ENCODE data around the gene DMD. TPM values are rescaled to one million over a fixed set of nuclear protein-coding genes. Genes with fewer than 3 reads are reported as not detected.
A peak's percentile ranks its signal among the peaks of the same experiment; 100 is the strongest.

DMD gene
- total RNA-seq, 1 donor from 2014 or later = 194 TPM

GRCh38 chrX:31298916-31299315 is 1912.4 kb downstream of the DMD start:
- DNase-seq (ENCODE audit: low spot score) = no peak

GRCh38 chrX:31297881-31298280 is 1913.5 kb downstream of the DMD start:
- peak; percentile 40 for DNase-seq (ENCODE audit: low spot score)

GRCh38 chrX:31294475-31294874 is 1916.9 kb downstream of the DMD start:
- no peak for DNase-seq (ENCODE audit: low spot score)

DNA sequence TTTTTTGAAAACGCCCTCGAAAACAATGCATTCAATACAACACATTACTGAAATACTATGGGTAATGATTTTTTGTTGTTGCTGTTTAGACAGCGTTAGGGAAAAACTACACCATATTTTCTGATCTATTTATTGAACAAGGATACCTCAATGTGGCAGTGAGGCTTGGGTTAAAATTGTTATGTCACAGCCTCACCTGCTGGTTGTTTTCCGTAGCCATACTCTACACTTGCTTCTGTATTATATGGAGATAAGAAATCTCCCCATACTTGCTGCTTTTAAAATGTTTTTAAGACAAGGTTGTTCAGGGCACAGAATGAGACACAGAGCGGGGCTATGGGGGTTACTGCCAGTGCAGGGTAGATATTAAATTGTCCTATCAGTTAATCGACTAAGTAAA is 1917.9 kb downstream of the DMD start:
- no peak for DNase-seq (ENCODE audit: low spot score)

DNA sequence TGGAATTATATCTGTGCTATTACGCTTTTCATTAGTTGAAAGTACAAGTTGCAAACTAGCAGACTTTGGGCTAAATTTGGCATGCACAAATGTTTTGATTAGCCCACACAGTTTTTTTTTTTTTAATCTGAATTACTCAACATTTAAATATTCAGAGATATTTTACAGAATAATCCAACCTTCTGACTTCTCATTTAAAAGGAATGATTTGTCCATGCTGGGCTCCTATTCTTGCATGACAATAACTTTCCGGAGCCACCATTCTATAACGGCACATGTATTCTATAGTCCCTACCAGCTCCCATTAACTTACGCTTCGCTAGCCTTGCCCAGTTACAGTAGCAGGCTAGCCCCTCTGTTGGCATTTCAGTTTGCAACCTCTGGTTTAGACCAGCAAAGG is 1920.2 kb downstream of the DMD start:
- no peak for DNase-seq (ENCODE audit: low spot score)

DNA sequence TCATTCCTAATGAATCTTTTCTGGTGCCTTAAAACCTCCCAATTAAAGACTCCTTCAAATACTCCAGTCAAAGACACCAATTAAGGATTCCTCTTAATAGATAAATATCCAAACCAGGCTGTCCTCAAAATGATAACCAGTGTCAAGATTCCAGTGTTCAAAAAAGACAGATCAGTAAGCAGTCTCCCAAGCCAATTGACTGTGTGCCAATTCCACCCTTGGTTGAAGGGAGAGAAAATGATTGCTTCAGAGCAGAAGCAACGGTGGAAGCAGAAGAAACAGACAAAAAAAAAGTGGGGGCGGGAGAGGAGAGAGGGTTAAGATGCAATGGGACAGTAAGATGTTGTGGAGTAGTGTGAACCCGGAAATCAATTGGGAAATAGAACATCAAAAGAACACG is 1923.5 kb downstream of the DMD start:
- DNase-seq (ENCODE audit: low spot score) = no peak

- DNase-seq (ENCODE audit: low spot score) = no peak
These were observed 1930.8 kb downstream of the DMD start for GRCh38 chrX:31280580-31280979.

GRCh38 chrX:31279359-31279758 is 1932.0 kb downstream of the DMD start:
- DNase-seq (ENCODE audit: low spot score) = no peak

GRCh38 chrX:31272472-31272775 is 1938.9 kb downstream of the DMD start:
- DNase-seq (ENCODE audit: low spot score) = no peak

GRCh38 chrX:31271615-31272471 is 1939.5 kb downstream of the DMD start:
- DNase-seq (ENCODE audit: low spot score) = peak; percentile 17

DNA sequence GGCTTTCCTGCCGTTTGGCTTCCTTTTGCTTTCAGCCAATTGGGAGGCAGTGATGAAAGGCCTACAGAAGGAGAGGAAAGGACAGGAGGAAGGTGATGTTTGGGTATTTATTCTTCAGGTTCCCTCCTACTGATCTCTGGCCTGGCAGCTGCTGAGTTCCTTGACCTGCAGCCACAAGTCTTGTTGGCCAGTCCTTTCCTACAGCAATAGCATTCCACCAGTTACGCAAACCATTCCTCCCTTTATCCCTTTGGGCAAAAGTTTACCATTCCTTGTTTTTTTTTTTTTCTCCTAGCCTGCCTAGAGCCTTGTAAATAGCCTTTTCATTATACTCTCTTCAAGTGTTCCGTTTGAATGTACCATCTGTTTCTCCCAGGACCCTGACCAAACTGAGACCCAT is 1941.4 kb downstream of the DMD start:
- no peak for DNase-seq (ENCODE audit: low spot score)

GRCh38 chrX:31268359-31268758 is 1943.0 kb downstream of the DMD start:
- no peak for DNase-seq (ENCODE audit: low spot score)

DNA sequence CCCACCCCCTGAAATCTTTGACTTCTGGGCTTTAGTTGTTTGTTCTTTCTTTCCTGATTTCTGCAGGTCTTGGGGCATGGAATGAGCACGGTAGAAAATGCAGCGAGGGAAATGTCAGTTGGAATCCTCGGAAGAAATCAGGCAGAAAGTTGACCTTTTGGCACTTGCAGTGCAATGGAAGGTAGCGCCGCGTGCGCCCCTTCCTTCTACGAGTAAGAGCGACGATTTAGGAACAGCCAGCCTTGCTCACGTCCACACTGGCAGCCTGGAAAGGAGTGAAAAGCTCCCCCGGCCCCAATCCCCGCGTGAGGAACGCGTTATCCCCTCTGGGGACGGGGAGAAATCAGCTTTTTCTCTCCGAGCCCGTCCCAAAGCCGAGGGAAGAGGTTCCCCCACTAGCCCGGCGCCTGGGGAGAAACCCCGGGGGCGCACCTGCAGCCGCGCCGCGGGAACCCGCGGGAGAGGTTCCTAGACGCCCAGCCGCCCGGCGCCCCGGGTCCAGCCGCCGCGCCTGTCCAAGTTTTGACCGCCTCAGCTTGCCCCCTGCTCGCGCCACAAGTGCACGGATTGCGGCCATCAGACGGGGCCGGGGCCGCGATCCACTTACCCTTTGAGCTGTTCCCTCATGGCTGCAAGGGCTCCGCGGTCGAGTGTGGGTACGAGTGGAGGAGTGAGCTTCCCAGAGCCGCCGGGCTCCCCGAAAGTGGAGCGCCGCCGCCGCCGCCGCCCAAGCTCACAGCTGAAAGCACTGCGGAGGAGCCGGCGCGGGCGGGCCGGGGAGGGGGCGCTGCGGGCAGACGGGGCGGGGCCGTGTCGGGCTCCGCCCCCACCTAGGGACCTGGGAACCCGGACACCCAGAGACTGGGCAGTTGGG is 1944.9 kb downstream of the DMD start:
- peak; percentile 32 for DNase-seq (ENCODE audit: low spot score)

- no peak for DNase-seq (ENCODE audit: low spot score)
These were observed 1946.0 kb downstream of the DMD start for GRCh38 chrX:31265383-31265782.

- no peak for DNase-seq (ENCODE audit: low spot score)
These were observed 1951.0 kb downstream of the DMD start for GRCh38 chrX:31260351-31260750.

DNA sequence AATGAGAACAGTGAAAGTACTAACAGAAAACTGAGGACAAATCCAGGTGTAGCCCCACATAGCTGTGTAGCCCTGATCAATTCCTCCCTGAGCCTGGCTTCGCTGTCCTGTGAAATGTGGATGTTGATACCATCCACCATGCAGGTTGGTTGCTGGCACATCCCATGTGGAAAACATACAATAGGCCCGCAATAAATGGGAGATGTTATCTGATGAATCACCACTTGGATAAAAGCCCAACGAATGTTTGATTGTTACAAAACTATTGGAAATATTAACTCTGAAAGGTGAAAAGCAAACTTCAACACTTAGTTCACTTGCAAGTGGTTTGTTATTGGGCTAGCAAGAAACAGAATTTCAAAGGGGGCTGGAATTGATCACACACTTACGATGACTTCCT is 1953.2 kb downstream of the DMD start:
- DNase-seq (ENCODE audit: low spot score) = no peak

DNA sequence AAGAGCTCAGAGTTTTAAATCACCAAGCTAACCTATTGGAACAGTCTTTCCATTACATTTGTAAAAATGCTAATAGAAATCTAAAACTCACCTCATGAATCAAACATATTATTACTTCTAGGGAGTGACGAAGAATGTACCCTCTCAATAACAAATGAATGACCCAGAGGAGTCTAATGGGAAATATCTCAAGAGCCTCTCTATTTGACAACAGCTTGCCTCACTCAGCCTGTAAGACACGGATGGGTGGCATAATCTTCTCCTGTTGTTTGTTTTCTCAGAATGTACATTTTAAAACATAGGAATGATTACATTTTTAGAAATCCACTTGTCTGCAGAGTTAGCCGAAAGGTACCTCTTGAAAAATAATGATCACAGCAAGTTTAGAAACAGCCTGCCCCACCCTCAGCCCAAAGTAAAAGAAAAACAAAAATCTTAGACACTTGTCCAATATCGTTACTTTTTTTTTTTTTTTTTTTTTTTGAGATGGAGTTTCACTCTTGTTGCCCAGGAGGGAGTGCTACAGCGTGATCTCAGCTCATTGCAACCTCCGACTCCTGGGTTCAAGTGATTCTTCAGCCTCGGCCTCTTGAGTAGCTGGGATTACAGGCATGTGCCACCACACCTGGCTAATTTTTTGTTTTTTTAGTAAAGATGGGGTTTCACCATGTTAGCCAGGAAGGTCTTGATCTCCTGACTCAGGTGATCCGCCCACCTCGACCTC is 1955.9 kb downstream of the DMD start:
- DNase-seq (ENCODE audit: low spot score) = no peak

GRCh38 chrX:31252133-31252532 is 1959.2 kb downstream of the DMD start:
- DNase-seq (ENCODE audit: low spot score) = no peak

GRCh38 chrX:31251336-31251735 is 1960.0 kb downstream of the DMD start:
- DNase-seq (ENCODE audit: low spot score) = no peak

- no peak for DNase-seq (ENCODE audit: low spot score)
These were observed 1965.6 kb downstream of the DMD start for GRCh38 chrX:31245714-31246113.

DNA sequence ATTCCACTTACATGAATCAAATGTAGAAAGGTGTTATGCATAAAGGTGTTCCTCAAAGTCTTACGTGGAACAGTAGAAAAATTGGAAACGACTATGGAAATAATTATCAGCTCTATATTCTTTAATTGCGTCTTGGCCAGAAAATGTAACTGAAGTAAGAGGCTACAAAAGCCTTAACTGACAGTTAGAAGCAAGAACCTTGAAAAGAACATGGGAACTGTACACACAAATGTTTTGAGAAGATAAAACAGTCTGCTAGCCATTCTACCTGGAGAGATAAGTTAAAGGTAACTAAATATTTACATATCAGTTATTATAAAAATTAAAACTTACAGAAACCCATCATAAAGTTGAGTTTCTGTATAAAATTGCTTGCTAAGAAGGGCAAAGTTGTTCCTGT is 1967.5 kb downstream of the DMD start:
- no peak for DNase-seq (ENCODE audit: low spot score)

- no peak for DNase-seq (ENCODE audit: low spot score)
These were observed 1970.4 kb downstream of the DMD start for GRCh38 chrX:31240982-31241381.
